BJ (cell line): ENCODE data around the gene TRPM2. TPM values are rescaled to one million over a fixed set of nuclear protein-coding genes. Genes with fewer than 3 reads are reported as not detected.

Source experiments
- CTCF ChIA-PET: fragments of 350-600 bp; formaldehyde crosslinking; extraction: SDS; loops from one replicate; lab custom pipeline; 2021; ENCODE audit warnings: antibody characterized with exemption, inconsistent platforms; lab: Yijun Ruan, JAX
- POLR2A ChIA-PET: fragments of 300-600 bp; sonication (Branson Sonifier 250); formaldehyde crosslinking; extraction: SDS; loops from one replicate; lab custom pipeline; 2021; ENCODE audit warnings: antibody characterized with exemption; lab: Charles Lee
- DNase-seq: peaks from one replicate; pipeline ENCODE4 v3.0.0-alpha.2; 2011; ENCODE audit warnings: low read depth
- H3K27me3 ChIP-seq: 2 replicates; pipeline ENCODE4 v1.6.0; 2011; ENCODE audit warnings: low read length; ENCODE audit not compliant: control insufficient read depth, insufficient read depth
- H3K36me3 ChIP-seq: 2 replicates; pipeline ENCODE4 v1.5.1; 2011; ENCODE audit warnings: low read length; ENCODE audit not compliant: control insufficient read depth, insufficient read depth
- H3K4me3 ChIP-seq: 2 replicates; pipeline ENCODE4 v1.5.1; 2011; ENCODE audit warnings: low read depth, mild to moderate bottlenecking, control low read depth, low read length
- CTCF ChIP-seq: IDR thresholded peaks from 2 replicates; pipeline ENCODE4 v1.5.1; 2011; ENCODE audit warnings: low read depth, mild to moderate bottlenecking, control low read depth, inconsistent platforms, low read length, moderate library complexity; ENCODE audit not compliant: insufficient read depth
- polyA plus RNA-seq: library from polyadenylated mRNA; depleted of rRNA; stranded (reverse); fragments of >200 nt; gene quantifications from 2 replicates; pipeline ENCODE4 v1.2.3, GENCODE V29; 2011

The TRPM2 gene
- polyA plus RNA-seq, 1 experiment: not detected

- POLR2A ChIA-PET: no interaction called here
- DNase-seq: no peak
Measured at GRCh38 chr21:44421901-44422840, 68.8 kb downstream of the TRPM2 start.

GRCh38 chr21:44423312-44423821 is 69.9 kb downstream of the TRPM2 start:
- Histone ChIP-seq H3K4me3 (no peak overlapping the region), H3K27me3 (no peaks in the 10 kb centered on the region), H3K36me3 (no peaks in the 10 kb centered on the region)
- POLR2A ChIA-PET: no interaction called here
- no peak for TF ChIP-seq CTCF
- no peak for DNase-seq
- CTCF ChIA-PET: no interaction called here

More at GRCh38 chr21:44421901-44422840, 68.8 kb downstream of the TRPM2 start:
- no peaks in the 10 kb centered on the region for H3K27me3 ChIP-seq
- H3K4me3 ChIP-seq: no peak overlapping the region
- CTCF ChIA-PET: no interaction called here
- H3K36me3 ChIP-seq: no peaks in the 10 kb centered on the region
- TF ChIP-seq CTCF: no peak

- CTCF ChIA-PET: no interaction called here
- DNase-seq: no peak
- Histone ChIP-seq H3K4me3 (no peak overlapping the region), H3K27me3 (no peaks in the 10 kb centered on the region), H3K36me3 (no peaks in the 10 kb centered on the region)
- no peak for TF ChIP-seq CTCF
- POLR2A ChIA-PET: no interaction called here
Measured at GRCh38 chr21:44423941-44424607, 70.7 kb downstream of the TRPM2 start.

GRCh38 chr21:44424608-44425306 is 71.3 kb downstream of the TRPM2 start:
- POLR2A ChIA-PET: no interaction called here
- H3K36me3 ChIP-seq: no peaks in the 10 kb centered on the region
- no peak for TF ChIP-seq CTCF
- no peaks in the 10 kb centered on the region for H3K27me3 ChIP-seq
- H3K4me3 ChIP-seq: no peak overlapping the region
- CTCF ChIA-PET: no interaction called here
- no peak for DNase-seq
